Fibroblast of the aortic adventitia (primary cell): ENCODE data around the gene MPPED2. TPM values are rescaled to one million over a fixed set of nuclear protein-coding genes. Genes with fewer than 3 reads are reported as not detected.

Source experiments
- DNase-seq: peaks from one replicate; pipeline ENCODE4 v3.0.0-alpha.2; 2010; ENCODE audit warnings: low read depth
- H3K4me3 ChIP-seq: 2 replicates; pipeline ENCODE4 v1.5.1; 2011; ENCODE audit warnings: low read depth, mild to moderate bottlenecking, control low read depth, low read length, moderate library complexity
- CTCF ChIP-seq: IDR thresholded peaks from 2 replicates; pipeline ENCODE4 v1.5.1; 2011; ENCODE audit warnings: mild to moderate bottlenecking, low read length, control low read depth, inconsistent platforms; ENCODE audit not compliant: insufficient read depth
- total RNA-seq: library from RNA; depleted of rRNA; stranded (reverse); fragments of >200 nt; gene quantifications from 2 replicates; pipeline ENCODE4 v1.2.3, GENCODE V29; 2012; ENCODE audit warnings: low replicate concordance

MPPED2 gene
- total RNA-seq, 1 donor: 0.18 TPM

GRCh38 chr11:30433831-30434230 lies 152.3 kb downstream of the MPPED2 start:
- no peak for DNase-seq
- TF ChIP-seq CTCF: no peak
- no peak overlapping the region for H3K4me3 ChIP-seq

GRCh38 chr11:30432716-30433115 lies 153.4 kb downstream of the MPPED2 start:
- no peak for TF ChIP-seq CTCF
- no peak for DNase-seq

GRCh38 chr11:30432178-30432577 lies 154.0 kb downstream of the MPPED2 start:
- no peak for TF ChIP-seq CTCF
- DNase-seq: no peak

More at GRCh38 chr11:30432716-30433115, 153.4 kb downstream of the MPPED2 start:
- no peak overlapping the region for H3K4me3 ChIP-seq

GRCh38 chr11:30431127-30431814 lies 154.9 kb downstream of the MPPED2 start:
- no peak overlapping the region for H3K4me3 ChIP-seq

More at GRCh38 chr11:30432178-30432577, 154.0 kb downstream of the MPPED2 start:
- no peak overlapping the region for H3K4me3 ChIP-seq

GRCh38 chr11:30429550-30429949 lies 156.6 kb downstream of the MPPED2 start:
- TF ChIP-seq CTCF: no peak
- no peak for DNase-seq
- H3K4me3 ChIP-seq: no peak overlapping the region

More at GRCh38 chr11:30431127-30431814, 154.9 kb downstream of the MPPED2 start:
- no peak for DNase-seq
- no peak for TF ChIP-seq CTCF

- no peak for TF ChIP-seq CTCF
- DNase-seq: no peak
- no peak overlapping the region for H3K4me3 ChIP-seq
Measured at GRCh38 chr11:30426781-30427180, 159.4 kb downstream of the MPPED2 start.

- no peak overlapping the region for H3K4me3 ChIP-seq
- no peak for TF ChIP-seq CTCF
- DNase-seq: no peak
Measured at GRCh38 chr11:30424844-30425243, 161.3 kb downstream of the MPPED2 start.
